Karpas-422 (cell line): ENCODE measurements around the gene PLPPR1. TPM values are rescaled to one million over a fixed set of nuclear protein-coding genes. Genes with fewer than 3 reads are reported as not detected.

Experiments
- DNase-seq: peaks from one replicate; pipeline ENCODE4 v3.0.0-alpha.2; 2015
- H2AFZ ChIP-seq: fragments of 200-600 bp; sonication (generic); 2 replicates; pipeline ENCODE4 v1.6.1; 2014; ENCODE audit warnings: antibody characterized with exemption, low read length, mixed read lengths
- H3K27ac ChIP-seq: fragments of 200-600 bp; sonication (generic); 2 replicates; pipeline ENCODE4 v1.5.1; 2014; ENCODE audit warnings: mild to moderate bottlenecking, low read length, moderate library complexity
- H3K27me3 ChIP-seq: fragments of 200-600 bp; sonication (generic); 2 replicates; pipeline ENCODE4 v1.6.1; 2014; ENCODE audit warnings: low read length, mixed read lengths
- H3K36me3 ChIP-seq: fragments of 200-600 bp; sonication (generic); 2 replicates; pipeline ENCODE4 v1.6.1; 2014; ENCODE audit warnings: low read length, mixed read lengths; ENCODE audit not compliant: insufficient read depth
- H3K4me1 ChIP-seq: fragments of 200-600 bp; sonication (generic); 2 replicates; pipeline ENCODE4 v1.6.1; 2014; ENCODE audit warnings: mild to moderate bottlenecking, low read length, mixed read lengths
- H3K4me2 ChIP-seq: fragments of 200-600 bp; sonication (generic); 2 replicates; pipeline ENCODE4 v1.6.1; 2014; ENCODE audit warnings: low read length, low read depth, mild to moderate bottlenecking; ENCODE audit not compliant: poor library complexity, severe bottlenecking
- H3K4me3 ChIP-seq: fragments of 200-600 bp; sonication (generic); 2 replicates; pipeline ENCODE4 v1.5.1; 2014; ENCODE audit warnings: mild to moderate bottlenecking, antibody characterized with exemption, low read length, mixed read lengths
- H3K79me2 ChIP-seq: fragments of 200-600 bp; sonication (generic); 2 replicates; pipeline ENCODE4 v1.6.1; 2014; ENCODE audit warnings: mild to moderate bottlenecking, low read length, mixed read lengths
- H3K9ac ChIP-seq: fragments of 200-600 bp; sonication (generic); 2 replicates; pipeline ENCODE4 v1.6.0; 2014; ENCODE audit warnings: low read length
- H3K9me2 ChIP-seq: fragments of 200-600 bp; sonication (generic), shearing (Covaris generic); replicated peaks from 2 replicates; pipeline ENCODE4 v1.6.0; 2014; ENCODE audit warnings: mild to moderate bottlenecking, low read length, moderate library complexity; ENCODE audit not compliant: insufficient read depth
- H3K9me3 ChIP-seq: fragments of 300-700, 200-600 bp; sonication (generic); 2 replicates; pipeline ENCODE4 v1.6.1; 2014; ENCODE audit warnings: low read length, mixed read lengths
- H4K20me1 ChIP-seq: fragments of 200-600 bp; sonication (generic); 2 replicates; pipeline ENCODE4 v1.6.1; 2014; ENCODE audit warnings: mild to moderate bottlenecking, antibody characterized with exemption, low read length, low read depth; ENCODE audit not compliant: insufficient read depth
- total RNA-seq: library from RNA; depleted of rRNA; stranded (reverse); fragments of >200 nt; shearing (Covaris generic); gene quantifications from 2 replicates; pipeline ENCODE4 v1.2.3, GENCODE V29; 2014; ENCODE audit warnings: low replicate concordance

PLPPR1 gene
- total RNA-seq, 1 experiment from 2014 or later, result not detected

DNA sequence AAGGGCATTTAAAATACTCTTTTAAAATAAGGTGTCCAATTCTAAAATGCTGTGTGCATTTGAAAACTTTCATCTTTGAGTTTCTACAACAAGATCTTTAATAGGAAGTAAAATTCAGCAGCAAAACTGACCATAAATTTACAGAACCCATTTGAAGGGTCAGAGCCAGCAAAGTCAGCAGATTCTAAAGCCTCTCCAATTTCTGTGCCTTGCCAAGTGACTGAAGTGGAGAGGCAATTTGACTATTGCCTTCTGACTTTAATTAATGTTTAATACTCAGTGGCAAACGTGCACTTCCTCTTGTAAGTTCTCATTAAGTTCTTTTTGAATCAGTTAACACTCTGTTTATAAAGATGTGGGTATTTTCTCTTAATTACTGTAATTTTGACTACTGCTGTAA, 201.1 kb downstream of the PLPPR1 start:
- no peak overlapping the region for H3K4me3 ChIP-seq
- no peak overlapping the region for H3K4me2 ChIP-seq
- no peak overlapping the region for H3K9ac ChIP-seq
- H3K27ac ChIP-seq, result no peak overlapping the region
- H2AFZ ChIP-seq, result no peak overlapping the region
- H3K36me3 ChIP-seq, result no peaks in the 10 kb centered on the region
- no peak for DNase-seq
- H3K4me1 ChIP-seq, result no peaks in the 10 kb centered on the region
- no peaks in the 10 kb centered on the region for H4K20me1 ChIP-seq
- no peaks in the 10 kb centered on the region for H3K79me2 ChIP-seq
- H3K27me3 ChIP-seq, result no peaks in the 10 kb centered on the region
- no peaks in the 10 kb centered on the region for H3K9me2 ChIP-seq
- H3K9me3 ChIP-seq, result no peaks in the 10 kb centered on the region

DNA sequence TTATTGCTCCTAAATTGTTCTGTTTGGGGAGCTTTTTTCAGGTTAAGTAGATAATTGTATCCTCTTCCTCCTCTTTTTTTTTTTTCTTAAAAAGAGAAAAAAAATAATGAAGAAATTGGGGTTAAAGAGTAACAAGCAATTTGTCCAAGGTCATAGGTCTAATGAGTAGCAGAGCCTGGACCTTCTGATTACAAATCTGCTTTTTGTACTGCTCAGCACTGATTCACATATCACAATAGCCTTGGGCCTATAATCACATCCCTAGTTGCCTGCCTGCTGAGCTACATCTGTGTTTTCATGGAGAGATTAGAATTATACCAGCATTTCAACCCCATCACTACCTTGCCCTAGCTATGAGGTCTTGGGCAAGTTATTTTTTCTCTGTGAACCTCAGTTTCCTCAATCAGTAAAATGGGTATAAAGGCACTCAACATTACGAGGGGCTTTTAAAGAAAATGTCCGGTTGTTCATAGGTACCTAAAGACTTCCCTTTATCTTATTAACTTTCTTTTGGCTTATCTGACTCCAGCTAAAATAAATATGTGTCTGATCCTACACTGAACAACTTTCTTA, 204.0 kb downstream of the PLPPR1 start:
- no peak overlapping the region for H3K27ac ChIP-seq
- H3K9me2 ChIP-seq, result no peaks in the 10 kb centered on the region
- no peak overlapping the region for H3K4me3 ChIP-seq

DNA sequence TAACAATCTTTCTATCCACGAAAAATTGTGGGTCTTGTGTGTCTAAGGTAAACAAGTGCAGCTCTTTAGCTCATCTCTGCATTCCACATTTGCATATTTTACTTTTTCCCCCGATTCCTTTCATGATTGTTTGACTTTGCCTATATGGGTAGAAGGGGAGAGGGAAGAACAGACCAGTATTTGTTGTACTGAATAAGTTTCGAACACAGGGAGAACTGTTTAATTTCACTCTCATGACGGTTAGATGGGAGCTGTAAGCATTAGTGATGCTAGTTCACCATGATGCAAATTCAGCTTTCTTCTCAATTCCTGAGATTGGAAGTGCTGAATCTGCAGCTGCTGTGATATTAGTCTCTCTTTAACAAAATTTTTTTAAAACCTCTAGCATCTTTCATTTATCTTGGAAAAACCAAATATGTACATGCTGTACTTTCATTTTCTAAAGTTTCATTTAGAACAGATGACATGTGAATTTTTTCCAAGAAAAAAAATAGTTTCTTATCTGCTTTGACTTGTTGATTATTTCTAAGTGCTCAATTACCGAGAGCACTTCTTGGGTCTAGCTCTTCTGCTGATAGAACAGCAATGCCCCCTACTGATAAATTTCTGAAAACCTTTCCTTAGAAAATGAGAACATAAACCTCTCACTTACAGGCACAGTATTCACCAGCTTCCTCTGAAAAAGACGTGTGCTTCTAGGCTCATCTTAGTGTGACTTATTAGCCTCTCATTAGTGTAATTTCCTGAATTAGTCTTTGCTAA, 206.8 kb downstream of the PLPPR1 start:
- no peaks in the 10 kb centered on the region for H3K4me1 ChIP-seq
- H3K4me3 ChIP-seq, result no peak overlapping the region
- H3K9ac ChIP-seq, result no peak overlapping the region
- H3K9me3 ChIP-seq, result no peaks in the 10 kb centered on the region
- H3K27ac ChIP-seq, result no peak overlapping the region
- H3K27me3 ChIP-seq, result no peaks in the 10 kb centered on the region
- H3K36me3 ChIP-seq, result no peaks in the 10 kb centered on the region
- no peak overlapping the region for H2AFZ ChIP-seq
- H3K79me2 ChIP-seq, result no peaks in the 10 kb centered on the region
- H3K4me2 ChIP-seq, result no peak overlapping the region
- H4K20me1 ChIP-seq, result no peaks in the 10 kb centered on the region
- peak; percentile 66 for DNase-seq
- no peaks in the 10 kb centered on the region for H3K9me2 ChIP-seq

More for the DNA sequence above, 204.0 kb downstream of the PLPPR1 start:
- Histone ChIP-seq H3K4me1 (no peaks in the 10 kb centered on the region), H3K9me3 (no peaks in the 10 kb centered on the region), H3K27me3 (no peaks in the 10 kb centered on the region), H2AFZ (no peak overlapping the region), H3K36me3 (no peaks in the 10 kb centered on the region), H4K20me1 (no peaks in the 10 kb centered on the region), H3K9ac (no peak overlapping the region), H3K4me2 (no peak overlapping the region), H3K79me2 (no peaks in the 10 kb centered on the region)
- no peak for DNase-seq

DNA sequence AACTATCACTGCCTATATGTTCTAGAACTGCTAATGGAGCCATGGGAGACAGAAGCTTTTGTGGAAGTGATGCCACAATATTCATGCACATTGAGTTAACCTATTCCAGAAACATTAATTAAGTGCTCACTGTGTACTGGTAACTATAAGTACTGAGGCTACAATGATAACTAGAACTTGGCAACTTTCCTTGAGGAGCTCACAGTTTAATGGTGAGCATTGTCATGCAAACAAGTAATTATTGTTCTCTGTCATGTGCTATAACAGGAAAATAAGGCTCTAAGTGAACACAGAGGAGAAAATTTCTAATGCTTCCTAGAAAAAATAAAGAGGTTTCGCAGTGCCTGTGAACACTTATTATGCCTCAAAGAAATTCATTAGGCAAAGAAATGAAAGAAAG, 214.1 kb downstream of the PLPPR1 start:
- no peaks in the 10 kb centered on the region for H3K79me2 ChIP-seq
- no peaks in the 10 kb centered on the region for H4K20me1 ChIP-seq
- no peak overlapping the region for H3K4me3 ChIP-seq
- H3K27me3 ChIP-seq, result no peaks in the 10 kb centered on the region
- no peak overlapping the region for H3K9ac ChIP-seq
- no peaks in the 10 kb centered on the region for H3K4me1 ChIP-seq
- H3K4me2 ChIP-seq, result no peak overlapping the region
- H3K27ac ChIP-seq, result no peak overlapping the region
- DNase-seq, result no peak
- no peak overlapping the region for H2AFZ ChIP-seq
- H3K9me2 ChIP-seq, result no peaks in the 10 kb centered on the region
- no peaks in the 10 kb centered on the region for H3K9me3 ChIP-seq
- no peaks in the 10 kb centered on the region for H3K36me3 ChIP-seq

DNA sequence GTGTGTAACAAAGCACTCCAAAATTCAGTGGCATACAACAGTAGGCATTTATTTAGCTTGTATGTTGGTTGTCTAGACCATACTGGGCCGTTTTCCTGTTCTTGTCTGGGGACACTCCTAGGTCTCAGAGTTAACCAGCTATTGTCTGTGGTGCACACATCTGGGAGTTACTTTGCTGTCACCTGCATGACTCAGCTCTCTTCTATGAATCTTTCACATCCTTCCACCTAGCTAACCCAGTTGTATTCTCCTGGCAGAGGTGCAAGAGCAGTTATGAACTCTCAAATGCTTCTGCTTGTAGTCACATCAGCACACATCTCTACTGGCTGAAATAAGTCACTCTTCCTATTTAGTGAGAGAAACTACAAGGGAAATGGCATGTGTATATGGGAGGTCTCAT, 218.2 kb downstream of the PLPPR1 start:
- no peak for DNase-seq
- no peaks in the 10 kb centered on the region for H3K27me3 ChIP-seq
- no peak overlapping the region for H3K27ac ChIP-seq
- no peak overlapping the region for H3K4me2 ChIP-seq
- no peak overlapping the region for H3K9ac ChIP-seq
- H2AFZ ChIP-seq, result no peak overlapping the region
- H3K9me3 ChIP-seq, result no peaks in the 10 kb centered on the region
- no peaks in the 10 kb centered on the region for H3K79me2 ChIP-seq
- no peaks in the 10 kb centered on the region for H3K4me1 ChIP-seq
- H3K4me3 ChIP-seq, result no peak overlapping the region
- no peaks in the 10 kb centered on the region for H3K9me2 ChIP-seq
- no peaks in the 10 kb centered on the region for H4K20me1 ChIP-seq
- H3K36me3 ChIP-seq, result no peaks in the 10 kb centered on the region

DNA sequence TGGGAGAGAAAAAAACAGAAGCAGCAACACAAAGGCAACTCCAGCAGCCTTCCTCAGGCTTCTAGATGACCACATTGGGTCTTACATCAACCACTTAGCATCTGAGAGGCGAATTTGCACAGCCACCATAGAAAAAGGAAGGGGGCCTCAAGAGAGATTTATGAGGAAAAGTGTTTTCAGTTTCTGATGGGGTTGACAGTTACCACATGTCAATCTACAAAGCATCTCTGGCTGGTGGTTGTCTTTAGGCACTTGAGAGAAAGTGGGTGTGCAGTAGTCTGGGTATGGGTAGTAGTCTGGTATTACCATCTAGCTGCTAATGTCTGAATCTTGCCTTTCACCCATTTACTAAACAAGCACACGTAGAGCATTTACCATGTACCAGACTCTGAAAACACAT, 218.8 kb downstream of the PLPPR1 start:
- Histone ChIP-seq H3K4me1 (no peaks in the 10 kb centered on the region), H3K4me2 (no peak overlapping the region), H3K9me3 (no peaks in the 10 kb centered on the region), H3K9me2 (no peaks in the 10 kb centered on the region), H3K36me3 (no peaks in the 10 kb centered on the region), H3K79me2 (no peaks in the 10 kb centered on the region), H4K20me1 (no peaks in the 10 kb centered on the region), H3K27me3 (no peaks in the 10 kb centered on the region), H3K9ac (no peak overlapping the region), H3K27ac (no peak overlapping the region), H3K4me3 (no peak overlapping the region), H2AFZ (no peak overlapping the region)
- DNase-seq, result no peak

DNA sequence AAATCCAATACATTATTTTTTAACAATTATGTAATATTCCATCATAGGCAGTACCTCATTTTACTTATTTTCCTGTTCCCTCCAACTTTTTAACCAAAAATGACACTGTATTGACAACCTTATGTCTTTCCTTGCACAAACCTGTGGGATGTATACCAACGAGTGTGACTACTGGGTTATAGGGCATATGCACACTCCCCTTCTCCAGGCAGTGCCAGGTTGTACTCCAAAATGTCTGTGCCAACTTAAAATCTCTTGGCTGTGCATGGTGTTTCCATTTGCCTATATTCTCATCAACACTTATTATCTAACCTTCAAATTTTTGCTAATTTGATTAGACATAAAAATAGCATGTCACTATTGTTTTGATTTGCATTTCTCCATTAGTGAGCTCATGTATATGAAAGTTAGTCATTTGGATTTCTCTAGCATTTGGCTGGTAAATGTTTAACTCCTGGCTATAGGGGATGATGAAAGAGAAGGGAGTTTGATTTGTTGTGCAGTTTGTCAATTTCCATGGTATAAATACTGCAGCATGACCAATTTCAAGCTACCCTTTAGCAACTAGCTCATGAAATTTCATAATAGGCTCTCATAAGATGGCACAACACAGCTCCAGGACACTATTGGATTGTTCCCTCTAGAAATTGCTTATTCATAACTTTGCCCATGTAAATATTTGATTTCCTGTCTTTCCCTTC, 226.4 kb downstream of the PLPPR1 start:
- H4K20me1 ChIP-seq, result no peaks in the 10 kb centered on the region
- H3K9me3 ChIP-seq, result no peaks in the 10 kb centered on the region
- H2AFZ ChIP-seq, result no peak overlapping the region
- no peaks in the 10 kb centered on the region for H3K4me1 ChIP-seq
- no peaks in the 10 kb centered on the region for H3K27me3 ChIP-seq
- no peak overlapping the region for H3K4me3 ChIP-seq
- H3K79me2 ChIP-seq, result no peaks in the 10 kb centered on the region
- no peak overlapping the region for H3K27ac ChIP-seq
- H3K36me3 ChIP-seq, result no peaks in the 10 kb centered on the region
- no peak overlapping the region for H3K4me2 ChIP-seq
- H3K9me2 ChIP-seq, result no peaks in the 10 kb centered on the region
- no peak overlapping the region for H3K9ac ChIP-seq
- DNase-seq, result no peak

DNA sequence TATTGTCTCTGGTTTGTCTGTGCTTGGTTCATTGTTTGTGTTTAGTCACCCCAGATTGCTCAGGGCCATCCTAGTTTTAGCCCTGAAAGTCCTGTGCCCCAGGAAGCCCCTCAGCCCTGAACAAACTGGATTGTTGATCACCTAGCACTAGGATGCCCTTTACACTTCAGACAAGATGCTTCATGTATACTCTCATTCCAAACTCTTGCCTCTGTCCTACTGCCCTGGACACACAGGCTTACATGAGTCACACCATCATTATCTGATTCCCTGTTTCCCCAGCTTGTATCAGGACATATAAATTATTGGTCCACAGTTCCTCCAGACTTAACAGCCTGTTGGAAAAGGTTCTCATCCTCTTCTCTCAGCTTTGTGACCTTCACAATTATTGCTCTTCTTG, 236.2 kb downstream of the PLPPR1 start:
- Histone ChIP-seq H3K27me3 (no peaks in the 10 kb centered on the region), H3K27ac (no peak overlapping the region), H3K4me1 (no peaks in the 10 kb centered on the region), H3K9me2 (no peaks in the 10 kb centered on the region), H3K79me2 (no peaks in the 10 kb centered on the region), H3K9me3 (no peaks in the 10 kb centered on the region), H3K36me3 (no peaks in the 10 kb centered on the region), H3K4me3 (no peak overlapping the region), H4K20me1 (no peaks in the 10 kb centered on the region), H3K9ac (no peak overlapping the region), H3K4me2 (no peak overlapping the region), H2AFZ (no peak overlapping the region)
- no peak for DNase-seq
